HG03139 (cell line): ENCODE data around the gene RTN1.
A peak's percentile ranks its signal among the peaks of the same experiment; 100 is the strongest.
"Not testable (repeated sequence)": the region's sequence is repeated elsewhere in the genome, so short reads cannot be mapped to it uniquely, and the experiment has no call there.

Experiments
- ATAC-seq: cut with Tn5 transposase; IDR thresholded peaks from one replicate; pipeline ENCODE4 v1.9.1; 2021; ENCODE audit not compliant: unreplicated experiment

Gene RTN1

DNA sequence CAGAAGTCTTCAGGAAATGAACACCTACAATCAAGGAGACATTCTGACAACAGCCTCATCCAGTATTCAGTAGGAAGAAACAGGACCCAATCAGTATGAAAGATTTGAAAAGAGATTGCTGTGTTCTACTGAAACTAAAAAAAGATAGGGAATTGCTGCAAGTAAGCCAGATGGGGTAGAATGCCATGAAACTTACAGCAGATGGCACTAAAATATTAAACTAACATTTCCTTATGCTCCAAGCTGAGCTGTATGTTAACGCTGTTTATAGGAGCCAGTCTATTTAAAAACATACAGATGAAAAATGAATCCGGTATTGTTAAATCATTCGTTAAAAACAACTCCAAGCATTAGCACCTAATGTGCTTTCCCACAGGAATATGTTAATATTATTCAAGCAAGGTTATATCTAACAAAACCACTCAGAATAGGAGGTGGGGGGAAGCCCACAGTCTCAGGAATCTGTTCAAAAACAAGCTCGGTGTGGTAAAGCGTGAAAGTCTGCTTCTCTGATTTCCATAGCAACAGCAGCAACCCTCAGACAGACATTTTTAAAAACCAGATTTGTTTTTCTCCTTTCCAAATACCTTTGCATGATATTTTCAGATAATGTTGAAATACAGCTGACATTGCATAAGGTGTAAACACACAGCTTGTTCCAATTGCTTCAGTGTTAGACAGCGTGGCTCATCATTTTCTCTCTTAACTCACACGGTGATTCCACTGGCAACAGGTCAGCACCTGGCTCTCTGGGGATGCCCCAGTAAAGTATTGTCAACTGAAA, 162.6 kb downstream of the RTN1 start:
- no peak for ATAC-seq

DNA sequence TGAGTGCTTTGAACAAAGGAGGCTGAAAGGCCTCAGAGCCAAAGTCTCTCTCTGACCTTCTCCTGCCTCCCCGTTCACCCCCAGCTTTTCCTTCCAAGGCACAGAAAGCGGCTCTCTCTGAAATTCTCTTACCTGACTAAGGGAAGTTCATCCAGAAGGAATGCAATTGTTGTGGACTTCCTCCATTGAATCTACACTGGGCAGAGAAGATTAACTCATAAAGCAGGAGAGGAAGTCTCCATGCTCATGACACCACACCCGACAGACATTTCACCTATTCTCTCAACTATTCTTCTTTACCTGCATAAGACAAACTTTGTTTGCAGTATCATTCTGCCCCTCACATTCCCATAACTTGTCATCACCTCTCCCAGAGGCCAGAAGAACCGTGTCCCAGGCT, 164.7 kb downstream of the RTN1 start:
- no peak for ATAC-seq

DNA sequence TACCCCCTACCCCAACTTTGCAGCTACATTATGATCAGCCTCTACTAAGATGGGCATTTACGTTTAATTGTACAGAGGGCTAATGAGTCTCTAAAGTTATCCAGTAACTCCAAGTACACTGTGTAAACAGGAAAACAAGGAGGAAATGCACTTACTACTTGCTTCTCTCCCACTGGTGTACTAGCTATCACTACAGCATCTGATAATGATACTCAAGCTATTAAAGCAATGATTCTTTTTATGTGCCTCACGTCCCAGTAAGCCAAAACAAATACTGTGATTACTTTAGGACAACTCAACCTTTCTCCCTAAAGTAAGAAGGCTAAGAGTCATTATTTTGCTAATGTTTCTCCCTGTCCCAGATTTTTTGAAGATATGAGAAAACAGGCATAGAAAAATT, 165.3 kb downstream of the RTN1 start:
- ATAC-seq, result no peak

DNA sequence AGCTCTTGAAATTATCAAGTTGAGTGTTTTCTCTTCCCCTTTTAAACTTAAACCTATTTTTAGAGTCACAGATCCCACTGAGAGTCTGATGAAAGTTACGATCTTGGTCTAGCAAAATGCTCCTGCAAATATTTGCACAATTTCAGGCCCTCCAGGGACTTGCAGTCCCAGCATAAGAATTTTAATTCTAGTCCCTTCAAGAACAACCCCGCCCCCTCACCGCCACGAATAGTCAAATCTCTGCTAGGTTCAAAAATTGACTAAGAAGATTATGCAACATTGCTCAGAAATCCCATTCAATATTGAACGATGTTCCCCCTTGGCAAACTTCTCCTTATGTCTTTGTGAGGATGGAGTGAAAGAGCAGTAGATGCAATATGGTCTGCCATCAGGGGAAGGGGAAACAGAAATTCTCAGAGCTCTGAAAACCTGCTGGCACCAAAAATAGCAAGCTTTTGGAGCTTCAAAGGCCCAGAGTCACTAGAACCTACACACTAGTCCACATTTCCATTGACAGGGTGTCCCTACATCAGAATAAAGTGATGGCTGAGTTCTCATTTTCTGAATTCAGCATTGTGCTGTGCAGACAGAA, 166.4 kb downstream of the RTN1 start:
- ATAC-seq, result no peak

DNA sequence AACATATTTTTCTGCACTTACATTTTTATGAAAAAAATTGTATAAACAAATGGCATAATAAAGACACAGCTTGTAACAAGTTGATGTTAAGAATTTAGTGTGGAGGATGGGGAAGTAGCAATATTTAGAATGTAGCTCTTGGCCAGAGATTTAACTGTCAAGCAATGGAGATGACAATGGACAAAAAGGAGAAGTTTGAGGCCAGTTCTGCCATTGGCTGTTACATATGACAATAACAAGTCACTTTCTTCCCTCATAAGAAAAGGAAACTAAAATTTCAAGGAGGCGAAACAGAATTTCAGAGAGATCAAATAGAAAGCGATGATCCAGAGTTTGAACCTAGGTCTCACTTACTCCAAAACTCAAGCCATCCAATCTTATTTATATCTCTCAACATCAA, 171.1 kb downstream of the RTN1 start:
- no peak for ATAC-seq

DNA sequence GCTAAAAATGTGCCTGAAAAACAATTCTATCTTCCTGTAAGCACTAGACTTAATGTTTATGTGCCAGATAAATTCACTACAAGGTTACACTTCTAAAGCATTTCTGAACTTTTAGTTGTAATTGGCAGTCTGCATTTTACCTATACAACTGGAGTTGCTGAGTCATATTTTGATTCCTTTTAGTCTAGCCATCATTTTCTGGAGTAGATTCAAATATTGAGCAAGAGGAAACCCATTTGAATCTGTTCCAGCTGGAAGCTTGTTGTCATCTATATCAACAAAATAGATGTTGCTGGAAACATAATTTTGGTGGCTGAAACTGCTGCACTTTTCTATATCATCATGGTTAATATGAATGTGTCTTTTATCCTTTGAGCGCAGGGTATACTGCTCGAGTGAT, 171.8 kb downstream of the RTN1 start:
- ATAC-seq, result no peak

DNA sequence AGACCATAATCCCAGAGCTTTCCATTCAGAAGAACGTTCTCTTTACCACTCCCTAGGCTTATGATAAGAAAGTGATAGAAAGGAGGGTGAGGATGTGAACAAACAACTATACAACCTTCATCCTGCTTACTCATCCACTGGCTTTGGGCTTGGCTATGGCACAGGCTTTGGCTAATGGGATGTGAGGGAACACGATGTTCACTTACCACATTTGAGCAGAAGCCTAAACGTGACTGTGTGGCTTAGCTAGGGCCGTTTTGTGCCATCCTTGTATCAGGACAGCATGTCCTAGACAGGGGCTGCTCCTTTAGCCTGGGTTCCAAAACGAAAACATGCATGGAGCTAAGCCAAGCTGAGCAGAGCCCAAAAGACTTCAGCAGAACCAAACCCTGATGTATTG, 175.4 kb downstream of the RTN1 start:
- ATAC-seq, result no peak

DNA sequence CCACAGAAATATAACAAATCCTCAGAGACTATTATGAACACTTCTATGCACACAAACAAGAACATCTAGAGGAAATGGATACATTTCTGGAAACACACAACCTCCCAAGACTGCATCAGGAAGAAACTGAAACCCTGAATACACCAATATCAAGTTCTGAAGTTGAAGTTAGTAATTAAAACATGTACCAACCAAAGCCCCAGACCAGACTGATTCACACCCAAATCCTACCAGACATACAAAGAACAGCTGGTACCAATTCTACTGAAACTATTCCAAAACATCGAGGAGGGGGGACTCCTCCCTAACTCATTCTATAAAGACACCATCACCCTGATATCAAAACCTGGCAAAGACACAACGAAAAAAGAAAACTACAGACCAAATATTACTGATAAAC, 179.3 kb downstream of the RTN1 start:
- ATAC-seq, result no peak

DNA sequence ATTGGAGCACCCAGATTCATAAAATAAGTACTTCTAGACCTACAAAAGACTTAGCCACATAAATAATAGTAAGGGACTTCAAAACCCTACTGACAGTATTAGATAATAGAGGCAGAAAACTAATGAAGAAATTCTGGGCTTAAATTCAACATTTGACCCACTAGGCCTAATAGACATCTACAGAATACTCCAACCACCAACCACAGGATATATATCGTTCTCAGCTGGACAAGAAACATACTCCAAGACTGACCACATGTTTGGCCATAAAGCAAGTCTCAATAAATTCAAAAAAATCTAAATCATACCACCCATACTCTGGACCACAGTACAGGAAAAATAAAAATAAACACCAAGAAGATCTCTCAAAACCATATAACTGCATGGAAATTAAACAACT, 180.2 kb downstream of the RTN1 start:
- ATAC-seq, result no peak

DNA sequence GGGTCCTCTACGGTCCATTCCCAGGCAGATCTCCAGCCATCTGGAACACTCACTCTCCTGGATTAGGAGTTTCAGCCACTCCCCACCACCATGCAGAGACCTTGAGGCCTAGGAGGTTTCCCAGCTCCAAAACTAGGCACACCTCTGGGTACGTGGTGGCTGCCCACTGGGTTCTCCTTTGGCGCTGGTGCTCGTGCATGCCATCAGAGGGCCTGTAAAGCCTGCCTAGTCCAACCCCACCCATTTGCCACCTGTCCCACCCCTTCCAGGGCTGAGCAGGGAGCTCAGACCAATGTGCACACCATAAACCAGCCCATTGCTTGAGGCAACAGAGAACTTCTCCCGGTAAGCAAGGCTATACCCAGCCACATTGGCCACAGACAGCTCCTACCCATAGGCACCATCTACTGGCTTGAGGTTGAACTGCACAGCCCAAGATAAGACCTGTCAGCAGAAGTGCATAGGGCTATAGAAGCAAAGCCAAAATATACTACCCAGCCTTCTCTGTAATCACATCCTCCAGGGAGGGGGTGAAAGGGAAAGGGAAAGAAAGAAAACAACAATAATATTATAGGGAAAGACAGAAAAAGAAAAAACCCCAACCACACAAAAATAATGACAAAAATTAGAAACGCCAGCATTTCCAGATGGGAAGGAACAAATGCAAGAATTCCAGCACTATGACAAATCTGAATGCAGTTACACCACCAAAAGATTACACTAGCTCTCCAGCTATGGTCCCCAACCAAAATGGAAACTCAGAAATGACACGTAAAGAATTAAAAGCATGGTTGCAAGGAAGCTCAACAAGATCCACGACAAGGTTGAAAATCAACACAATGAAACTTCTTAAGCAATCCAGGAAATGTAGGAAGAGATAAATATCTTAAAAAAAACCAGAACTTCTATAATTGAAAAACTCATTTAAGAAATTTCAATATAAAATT, 182.1 kb downstream of the RTN1 start:
- peak; percentile 99 for ATAC-seq

DNA sequence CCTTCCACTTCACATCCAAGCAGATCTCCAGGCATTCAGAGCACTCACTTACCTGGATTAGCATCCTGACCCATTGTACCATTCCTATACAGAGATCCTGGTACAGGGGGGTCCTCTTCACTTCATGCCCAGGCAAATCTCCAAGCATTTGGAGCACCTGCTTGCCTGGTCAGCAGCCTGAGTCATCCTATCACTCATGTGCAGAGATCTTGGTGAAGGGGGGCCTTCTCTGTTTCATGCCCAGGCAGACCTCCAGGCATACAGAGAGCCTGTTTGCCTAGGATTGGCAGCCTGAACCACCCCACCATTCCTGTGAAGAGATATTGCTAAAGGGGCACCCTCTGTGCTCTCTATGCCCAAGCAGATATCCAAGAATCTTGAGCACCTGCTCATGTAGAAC, 182.9 kb downstream of the RTN1 start:
- no peak for ATAC-seq

DNA sequence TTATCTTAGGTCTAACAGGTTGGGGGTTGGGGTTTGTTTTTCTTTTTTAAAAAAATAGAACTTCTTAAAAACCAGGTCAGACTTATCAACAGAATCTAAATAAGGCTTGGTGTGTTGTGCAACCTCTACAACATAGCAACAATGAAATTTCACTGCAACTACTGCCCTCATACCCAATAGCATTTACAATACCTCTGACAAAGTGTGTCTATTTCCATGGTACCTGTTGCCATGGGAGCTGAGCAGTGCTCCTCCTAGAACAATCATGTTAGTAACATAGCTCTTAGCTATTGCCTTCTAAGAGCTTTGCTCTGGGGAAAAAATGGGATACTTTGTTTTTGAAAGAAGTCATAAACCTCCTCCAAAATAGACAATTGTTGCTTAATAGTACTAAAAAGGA, 190.7 kb downstream of the RTN1 start:
- no peak for ATAC-seq

DNA sequence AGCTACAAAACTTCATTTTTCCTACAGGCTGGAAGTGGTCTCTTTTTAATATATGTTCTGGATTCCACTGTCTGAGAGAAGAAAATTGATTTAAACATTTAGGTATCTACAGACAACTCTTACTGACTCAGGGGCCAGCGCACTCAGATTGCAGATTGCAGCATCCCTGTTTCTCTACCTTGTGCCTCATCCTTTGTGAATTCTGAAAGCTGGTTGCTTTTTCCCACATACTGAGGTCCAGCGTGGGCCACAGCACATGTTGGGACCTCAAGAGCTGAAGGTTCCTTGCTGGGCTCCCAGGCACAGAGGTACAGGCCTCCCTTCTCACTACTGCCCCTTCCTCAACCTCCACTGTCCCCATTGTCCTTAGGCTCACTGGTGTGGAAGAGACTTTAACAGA, 192.2 kb downstream of the RTN1 start:
- no peak for ATAC-seq

DNA sequence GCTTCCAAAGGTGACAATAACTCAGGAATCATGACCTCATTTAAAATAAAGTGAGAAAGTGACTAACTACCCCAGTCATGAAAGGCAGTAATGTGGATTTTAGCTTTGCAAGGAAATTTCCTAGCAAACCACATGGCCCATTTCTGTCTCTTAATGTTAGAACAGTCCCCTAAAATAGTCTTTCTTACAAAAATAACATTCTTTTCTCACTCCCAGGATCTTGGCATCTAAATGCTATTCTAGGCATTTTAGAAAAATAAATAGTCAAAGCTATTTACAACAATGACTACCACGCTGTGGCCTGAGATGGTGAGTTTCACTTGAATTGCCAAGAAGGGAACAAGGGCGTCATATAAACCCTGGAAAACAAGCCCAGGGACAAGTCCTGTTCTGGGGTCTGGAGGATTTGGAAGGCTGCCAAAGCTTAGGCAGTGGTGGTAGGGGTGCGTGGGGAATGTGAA, 192.8 kb downstream of the RTN1 start:
- no peak for ATAC-seq

DNA sequence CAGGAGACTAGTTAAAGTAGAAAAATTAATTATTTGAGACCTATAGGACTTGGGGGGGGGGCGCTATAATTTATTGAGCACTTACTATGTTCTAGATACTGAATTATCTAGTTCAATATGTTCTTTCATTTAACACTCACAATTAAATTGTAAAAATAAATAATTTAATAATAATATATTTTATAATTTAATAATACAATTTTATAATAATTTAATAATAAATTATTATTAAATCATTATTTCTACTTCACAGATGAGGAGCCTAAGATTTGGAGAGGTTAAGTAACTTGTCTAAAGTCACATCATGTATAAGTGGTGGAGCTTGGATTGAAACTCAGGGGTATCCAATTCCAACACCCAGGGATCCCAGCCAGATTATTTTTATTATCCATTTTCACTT, 195.2 kb downstream of the RTN1 start:
- ATAC-seq, result no peak

DNA sequence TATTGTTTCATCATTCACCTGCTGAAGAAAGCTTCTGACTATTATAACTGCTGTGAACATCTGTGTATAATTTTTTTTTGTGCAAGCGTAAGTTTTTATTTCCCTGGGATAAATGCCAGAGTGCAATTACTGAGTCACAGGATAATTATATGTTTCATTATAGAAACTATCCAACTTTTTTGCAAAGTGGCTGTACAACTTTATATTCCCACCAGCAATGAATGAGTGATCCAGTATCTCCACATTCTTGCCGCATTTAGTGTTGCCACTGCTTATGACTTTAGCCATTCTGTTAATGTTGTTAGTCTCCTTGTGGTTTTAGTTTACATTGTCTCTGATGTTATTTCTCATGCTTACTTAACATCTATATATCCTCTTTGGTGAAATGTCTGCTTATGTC, 205.8 kb downstream of the RTN1 start:
- ATAC-seq, result no peak

DNA sequence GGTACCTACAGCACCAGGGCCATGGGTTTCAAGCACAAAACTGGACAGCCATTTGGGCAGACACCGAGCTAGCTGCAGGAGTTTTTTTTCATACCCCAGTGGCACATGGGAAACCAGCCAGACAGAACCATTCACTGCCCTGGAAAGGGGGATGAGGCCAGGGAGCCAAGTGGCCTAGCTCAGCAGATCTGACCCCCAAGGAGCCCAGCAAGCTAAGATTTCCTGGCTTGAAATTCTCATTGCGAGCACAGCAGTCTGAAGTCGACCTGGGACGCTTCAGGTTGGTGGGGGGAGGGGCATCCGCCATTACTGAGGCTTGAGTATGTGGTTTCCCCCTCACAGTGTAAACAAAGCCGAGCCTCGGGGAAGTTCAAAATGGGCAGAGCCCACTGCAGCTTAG, 212.8 kb downstream of the RTN1 start:
- no peak for ATAC-seq

DNA sequence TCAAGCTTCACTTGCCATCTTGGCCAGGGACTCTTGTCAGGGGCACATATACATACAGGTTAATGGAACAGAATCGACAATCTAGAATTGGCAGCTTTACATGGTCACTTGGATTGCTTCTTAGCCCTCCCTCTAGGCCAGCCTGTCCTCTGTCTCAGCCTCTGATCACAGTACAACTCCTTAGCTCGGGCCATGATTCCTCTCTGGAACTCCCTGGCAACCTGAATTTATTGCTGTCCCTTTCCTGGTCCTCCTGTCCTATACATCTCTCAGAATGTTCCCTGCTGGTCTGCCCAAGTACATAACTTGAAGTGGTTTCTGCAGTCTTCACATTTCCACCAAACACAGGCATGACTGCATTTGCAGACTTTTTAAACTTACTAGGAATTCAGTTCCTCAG, 214.1 kb downstream of the RTN1 start:
- no peak for ATAC-seq

DNA sequence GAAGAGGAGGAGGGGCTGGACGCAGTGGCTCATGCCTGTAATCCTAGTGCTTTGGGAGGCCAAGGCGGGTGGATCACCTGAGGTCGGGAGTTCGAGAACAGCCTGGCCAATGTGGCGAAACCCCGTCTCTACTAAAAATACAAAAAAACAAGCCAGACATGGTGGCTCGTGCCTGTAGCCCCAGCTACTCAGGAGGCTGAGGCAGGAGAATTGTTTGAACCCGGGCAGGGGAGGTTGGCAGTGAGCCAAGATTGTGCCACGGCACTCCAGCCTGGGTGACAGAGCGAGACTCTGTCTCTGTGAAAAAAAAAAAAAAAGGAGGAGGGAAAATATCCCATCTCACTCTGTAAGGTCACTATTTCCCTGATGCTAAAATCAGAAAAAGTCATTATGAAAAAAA, 216.4 kb downstream of the RTN1 start:
- not testable (repeated sequence) for ATAC-seq

DNA sequence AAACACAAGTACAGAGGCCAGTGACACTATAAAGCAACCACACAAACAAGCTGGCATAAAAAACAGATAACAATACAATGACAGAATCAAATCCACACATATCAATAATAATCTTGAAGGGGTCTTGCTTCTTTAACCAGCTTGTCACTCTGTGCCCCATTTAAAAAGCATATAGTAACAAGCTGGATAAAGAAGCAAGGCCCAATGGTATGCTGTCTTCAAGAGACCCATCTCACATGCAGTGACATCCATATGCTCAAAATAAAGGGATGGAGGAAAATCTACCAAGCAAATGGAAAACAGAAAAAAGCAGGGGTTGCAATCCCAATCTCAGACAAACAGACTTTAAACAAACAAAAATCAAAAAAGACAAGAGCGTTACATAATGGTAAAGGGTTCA, 223.7 kb downstream of the RTN1 start:
- ATAC-seq, result not testable (repeated sequence)

DNA sequence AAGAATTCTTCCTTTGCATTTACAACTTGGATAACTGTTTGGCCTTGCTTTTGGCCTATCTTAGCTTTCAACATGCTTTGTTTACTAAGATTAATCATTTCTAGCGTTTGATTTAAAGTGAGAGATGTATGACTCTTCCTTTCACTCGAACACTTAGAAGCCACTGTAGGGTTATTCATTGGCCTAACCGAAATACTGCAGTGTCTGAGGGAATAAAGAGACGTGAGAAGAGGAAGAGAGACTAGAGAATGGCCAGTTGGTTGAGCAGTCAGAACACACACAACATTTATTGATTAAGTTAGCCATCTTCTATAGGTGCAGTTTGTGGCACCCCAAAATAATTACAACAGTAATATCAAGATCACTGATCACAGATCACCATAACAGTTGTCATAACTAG, 231.7 kb downstream of the RTN1 start:
- ATAC-seq, result peak; percentile 79

DNA sequence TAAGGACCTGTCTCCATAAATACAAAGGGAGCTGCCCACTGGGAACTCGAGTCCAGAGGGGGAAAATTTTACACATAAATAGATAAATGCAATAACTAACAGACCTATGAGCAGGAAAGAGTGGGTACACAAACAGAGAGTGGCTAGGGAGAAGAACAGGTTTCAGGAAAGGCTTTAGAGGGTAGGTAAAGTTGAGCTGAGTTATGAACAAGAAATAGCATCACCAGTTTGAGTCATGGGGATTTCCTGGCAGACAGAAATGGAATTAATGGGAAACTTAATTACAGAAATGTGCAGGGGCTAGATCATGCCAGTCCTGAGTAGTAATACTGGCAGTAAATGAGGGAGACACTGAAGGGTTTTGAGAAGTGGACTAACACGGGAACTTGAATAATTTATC, 236.0 kb downstream of the RTN1 start:
- ATAC-seq, result no peak
